Fibroblast of mammary gland (primary cell): ENCODE results near the gene HBEGF.

Source experiments
- DNase-seq: peaks from one replicate; pipeline ENCODE4 v3.0.0-alpha.2; 2010; ENCODE audit warnings: low read depth
- H3K4me3 ChIP-seq: 2 replicates; pipeline ENCODE4 v1.5.1; 2011; ENCODE audit warnings: low read depth, mild to moderate bottlenecking, low read length, moderate library complexity; ENCODE audit not compliant: control insufficient read depth
- TF ChIP-seq, protein P1 (sequence below): conservative IDR thresholded peaks from 2 replicates; pipeline ENCODE4 v1.5.1; 2011; ENCODE audit warnings: low read depth, low read length, inconsistent platforms; ENCODE audit not compliant: control insufficient read depth, insufficient read depth

The HBEGF gene

DNA sequence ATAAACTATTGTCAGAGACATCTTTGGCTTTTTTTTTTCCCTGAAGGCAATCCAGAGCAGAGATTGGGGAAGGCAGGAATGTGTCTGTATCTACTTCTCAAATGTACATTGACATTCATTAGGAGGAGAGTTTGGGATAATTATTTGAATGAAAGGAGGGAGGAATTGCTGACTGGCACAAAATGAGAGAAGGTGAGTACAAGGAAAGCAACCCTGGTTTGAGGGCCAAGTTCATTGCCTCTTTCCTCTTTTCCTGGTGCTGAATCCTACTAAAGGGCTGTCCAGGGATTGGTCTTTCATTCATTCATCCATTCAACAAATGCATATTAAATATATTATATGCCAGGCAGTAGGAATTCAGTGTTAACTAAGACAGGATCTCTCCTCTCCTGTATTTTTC, 36.5 kb upstream of the HBEGF start:
- TF ChIP-seq, protein P1, sequence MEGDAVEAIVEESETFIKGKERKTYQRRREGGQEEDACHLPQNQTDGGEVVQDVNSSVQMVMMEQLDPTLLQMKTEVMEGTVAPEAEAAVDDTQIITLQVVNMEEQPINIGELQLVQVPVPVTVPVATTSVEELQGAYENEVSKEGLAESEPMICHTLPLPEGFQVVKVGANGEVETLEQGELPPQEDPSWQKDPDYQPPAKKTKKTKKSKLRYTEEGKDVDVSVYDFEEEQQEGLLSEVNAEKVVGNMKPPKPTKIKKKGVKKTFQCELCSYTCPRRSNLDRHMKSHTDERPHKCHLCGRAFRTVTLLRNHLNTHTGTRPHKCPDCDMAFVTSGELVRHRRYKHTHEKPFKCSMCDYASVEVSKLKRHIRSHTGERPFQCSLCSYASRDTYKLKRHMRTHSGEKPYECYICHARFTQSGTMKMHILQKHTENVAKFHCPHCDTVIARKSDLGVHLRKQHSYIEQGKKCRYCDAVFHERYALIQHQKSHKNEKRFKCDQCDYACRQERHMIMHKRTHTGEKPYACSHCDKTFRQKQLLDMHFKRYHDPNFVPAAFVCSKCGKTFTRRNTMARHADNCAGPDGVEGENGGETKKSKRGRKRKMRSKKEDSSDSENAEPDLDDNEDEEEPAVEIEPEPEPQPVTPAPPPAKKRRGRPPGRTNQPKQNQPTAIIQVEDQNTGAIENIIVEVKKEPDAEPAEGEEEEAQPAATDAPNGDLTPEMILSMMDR = no peak
- no peak overlapping the region for H3K4me3 ChIP-seq
- DNase-seq = no peak

- DNase-seq = no peak
- TF ChIP-seq, protein P1 = no peak
- H3K4me3 ChIP-seq = no peak overlapping the region
Measured at GRCh38 chr5:140381972-140382371, 35.6 kb upstream of the HBEGF start.

GRCh38 chr5:140381351-140381750, 34.9 kb upstream of the HBEGF start:
- TF ChIP-seq, protein P1 = no peak
- no peak for DNase-seq
- H3K4me3 ChIP-seq = no peak overlapping the region

DNA sequence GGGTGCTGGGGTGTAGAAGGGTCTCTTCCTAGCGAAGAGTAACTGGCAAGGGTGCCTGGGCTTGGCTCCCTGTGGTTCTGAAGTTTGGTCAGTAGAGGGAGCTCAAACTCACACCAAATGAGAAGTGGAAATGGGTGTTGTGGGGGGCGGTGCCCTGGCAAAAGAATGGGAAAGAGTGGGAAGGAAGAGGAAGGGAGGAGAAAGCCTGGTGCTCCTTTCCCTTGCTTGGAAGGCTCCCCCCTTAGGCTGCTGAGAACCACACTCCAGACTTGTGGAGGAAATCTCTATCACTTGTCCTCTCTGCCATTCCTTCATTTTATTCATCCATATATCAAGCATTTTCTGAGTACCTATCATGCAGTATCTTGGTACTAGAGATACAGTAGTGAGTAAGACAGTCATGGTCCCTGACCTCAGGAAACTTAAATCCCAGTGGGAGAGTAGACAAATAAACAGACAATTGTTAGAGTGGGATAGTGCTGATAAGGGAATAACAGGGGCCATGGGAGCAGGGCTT, 26.6 kb upstream of the HBEGF start:
- H3K4me3 ChIP-seq = no peak overlapping the region
- TF ChIP-seq, protein P1 = peak; percentile 86
- peak; percentile 80 for DNase-seq

- TF ChIP-seq, protein P1 = no peak
- H3K4me3 ChIP-seq = no peak overlapping the region
- no peak for DNase-seq
Measured at GRCh38 chr5:140371356-140372151, 25.2 kb upstream of the HBEGF start.

GRCh38 chr5:140367256-140368013, 21.0 kb upstream of the HBEGF start:
- no peak for DNase-seq
- TF ChIP-seq, protein P1 = no peak
- H3K4me3 ChIP-seq = no peak overlapping the region
